G401.6 (cell line): ENCODE results near the gene PRKCB.

Source experiments
- FAIRE-seq: peaks from 2 replicates; lab custom pipeline; 2012; peaks lifted over from hg19 to GRCh38; lab: Jason Lieb, UNC

Gene PRKCB

DNA sequence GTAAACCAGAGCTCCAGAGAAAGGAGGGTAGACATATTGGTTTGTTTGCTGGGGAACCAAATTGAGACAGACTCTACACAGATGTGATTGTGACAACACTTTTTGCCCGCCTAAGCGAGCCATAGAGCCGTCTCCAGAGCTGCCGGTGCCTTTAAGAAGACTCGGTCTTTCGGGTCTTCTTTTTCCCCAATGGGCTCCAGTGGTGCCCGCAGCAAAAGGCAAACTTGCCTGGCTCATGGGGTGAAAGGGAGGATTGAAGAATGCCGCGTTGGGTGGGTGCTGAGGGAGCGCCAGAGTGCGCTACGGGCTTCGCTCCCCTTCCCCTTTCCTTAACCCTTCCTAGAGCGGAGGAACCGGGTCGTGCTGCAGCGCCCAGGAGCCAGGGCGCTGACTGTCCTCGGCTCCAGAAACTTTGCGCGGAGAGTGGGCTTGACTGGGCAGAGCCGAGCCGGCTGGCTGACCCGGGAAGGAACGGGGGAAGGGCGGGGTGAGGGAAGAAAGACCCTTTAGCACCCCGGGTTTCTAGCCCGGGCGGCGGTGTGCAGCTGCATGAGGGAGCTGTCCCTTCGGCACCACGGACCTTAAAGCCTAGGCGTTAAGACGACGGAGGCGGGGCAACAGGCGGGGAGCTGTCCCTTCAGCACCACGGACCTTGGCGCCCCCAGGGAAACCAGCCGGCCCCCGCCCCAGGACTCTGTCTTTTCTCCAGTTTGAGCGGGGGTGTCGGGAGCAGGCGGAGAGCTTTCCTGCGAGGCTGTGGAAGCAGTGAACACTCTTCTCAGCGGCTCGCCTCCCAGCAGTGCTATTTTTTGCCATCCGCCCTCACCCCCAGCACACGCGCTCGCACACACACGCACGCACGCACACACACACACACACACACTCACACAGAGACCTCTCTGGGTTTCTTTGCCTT, 419.9 kb downstream of the PRKCB start, which contains the start of gene CACNG3:
CACNG3 (plus strand) TSS at position 880 of the 916 bp plus-strand sequence. CDS start 420 bp downstream, outside the sequence.
- no peak for FAIRE-seq

DNA sequence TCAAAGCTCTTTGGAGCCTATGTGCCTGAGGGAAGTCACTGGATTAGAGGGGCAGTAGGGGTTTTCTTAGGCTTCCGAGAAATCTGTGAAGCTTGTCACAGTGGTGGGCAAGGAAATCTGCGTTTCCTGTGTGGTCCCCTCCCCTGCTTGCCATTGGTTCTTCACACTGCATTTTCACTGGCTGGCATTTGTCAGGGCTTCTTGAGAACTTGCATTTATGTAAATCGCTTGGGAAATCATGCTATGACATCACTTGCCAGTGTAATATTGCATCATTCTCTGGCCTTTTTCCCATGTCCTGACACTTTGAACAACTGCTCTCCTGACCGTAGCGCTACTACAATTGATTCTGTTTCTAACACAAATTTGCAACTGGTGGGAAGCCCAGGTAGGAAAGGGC, 422.2 kb downstream of the PRKCB start:
- no peak for FAIRE-seq

- FAIRE-seq: no peak
Measured at GRCh38 chr16:24258791-24259190, 423.0 kb downstream of the PRKCB start.

DNA sequence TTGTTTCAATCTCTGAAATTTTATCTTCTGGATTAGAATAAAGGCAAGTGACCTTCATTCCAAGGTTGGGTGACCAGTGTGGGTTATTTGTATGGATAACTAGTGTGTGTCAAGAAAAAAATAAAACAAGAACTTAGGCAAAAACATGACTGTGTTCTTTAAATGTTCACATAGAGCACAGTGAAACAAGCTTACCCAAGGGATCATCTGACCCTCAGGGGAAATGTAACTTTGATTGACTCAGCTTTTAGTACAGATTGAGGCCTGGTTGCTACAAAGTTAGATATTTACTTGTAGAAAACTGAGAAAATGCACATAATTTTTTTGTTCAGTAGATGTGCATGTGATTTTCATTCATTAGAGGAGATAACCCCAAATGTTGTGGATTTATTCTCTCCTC, 427.0 kb downstream of the PRKCB start:
- FAIRE-seq: no peak
